ENCODE data around the gene ZNF391. TPM values are rescaled to one million over a fixed set of nuclear protein-coding genes. Genes with fewer than 3 reads are reported as not detected.

Gene ZNF391
- 0.47 and 1.5 TPM in 2 replicates for total RNA-seq (2014; rRNA removed; shearing (Covaris generic); ENCODE audit: low replicate concordance)

DNA sequence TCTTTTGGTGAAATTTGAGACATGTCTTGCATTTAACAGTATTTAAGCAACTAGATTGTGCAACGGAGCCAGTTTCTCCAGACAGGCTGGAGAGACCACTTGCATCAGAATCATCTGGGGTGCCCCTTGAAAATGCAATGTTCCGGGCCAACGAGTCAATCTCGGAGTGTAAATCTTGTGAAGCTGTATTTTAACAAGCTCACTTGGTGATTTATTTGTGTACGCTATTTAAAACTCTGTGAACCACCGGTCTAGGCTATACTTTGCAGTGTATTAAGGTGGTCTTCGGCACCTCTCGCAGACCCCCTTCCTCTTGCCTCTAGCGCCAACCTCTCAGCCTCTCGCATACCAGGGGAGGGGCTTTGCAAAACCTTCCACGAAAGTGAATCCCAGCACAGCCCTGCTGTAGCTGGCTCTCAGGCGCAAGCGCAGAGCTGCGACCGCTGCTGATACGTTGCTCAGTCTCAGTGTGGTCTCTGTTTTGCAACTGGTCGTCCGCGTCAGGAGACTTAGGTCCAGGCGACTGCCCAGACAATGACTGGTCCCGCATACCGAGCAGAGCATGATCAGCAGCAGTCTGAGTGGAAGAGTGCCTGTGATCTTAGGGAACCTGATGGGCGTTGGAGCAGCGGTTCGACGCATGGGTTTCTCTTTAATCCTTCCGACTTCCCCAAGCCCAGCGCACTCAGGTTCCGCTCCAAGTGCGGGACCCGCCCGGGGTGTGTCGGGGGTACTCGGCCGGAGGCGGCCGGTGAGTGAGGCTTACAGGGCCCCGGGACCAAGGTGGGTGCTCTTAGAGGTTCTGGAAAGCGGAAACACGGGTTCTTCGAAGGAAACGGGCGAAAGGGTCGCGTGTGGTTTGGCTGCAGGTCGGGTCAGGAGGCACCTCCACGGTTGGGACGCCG lies at the start of gene ZNF391:
ZNF391 (plus strand) TSS at position 467 of the 905 bp plus-strand sequence. CDS start 11,612 bp downstream, outside the sequence.
- H3K4me2 ChIP-seq (ENCODE audit: low read depth, low read length, poor library complexity, severe bottlenecking) = peak within 1 kb of the TSS; percentile 78
- H3K79me2 ChIP-seq (ENCODE audit: low read length) = no peaks in the 10 kb centered on the region
- peak within 1 kb of the TSS; percentile 96 for H2AFZ ChIP-seq (ENCODE audit: low read length)
- H3K36me3 ChIP-seq (ENCODE audit: insufficient read depth, low read length) = no peaks in the 10 kb centered on the region
- no peaks in the 10 kb centered on the region for H3K9me2 ChIP-seq (replicated peaks; ENCODE audit: insufficient read depth, low read length)
- H3K9ac ChIP-seq (ENCODE audit: low read length) = peak within 1 kb of the TSS; percentile 74
- H4K20me1 ChIP-seq (ENCODE audit: insufficient read depth, low read depth, low read length) = no peaks in the 10 kb centered on the region
- peaks cover 12% of the 10 kb centered on the region for H3K4me1 ChIP-seq (ENCODE audit: low read length)
- H3K4me3 ChIP-seq (ENCODE audit: low read length) = peak within 1 kb of the TSS; percentile 72
- H3K27me3 ChIP-seq (ENCODE audit: low read length) = no peaks in the 10 kb centered on the region
- peaks cover 3% of the 10 kb centered on the region for H3K9me3 ChIP-seq (ENCODE audit: low read length)
- DNase-seq = peak; percentile 82
- no peak within 1 kb of the TSS for H3K27ac ChIP-seq (ENCODE audit: low read length)

DNA sequence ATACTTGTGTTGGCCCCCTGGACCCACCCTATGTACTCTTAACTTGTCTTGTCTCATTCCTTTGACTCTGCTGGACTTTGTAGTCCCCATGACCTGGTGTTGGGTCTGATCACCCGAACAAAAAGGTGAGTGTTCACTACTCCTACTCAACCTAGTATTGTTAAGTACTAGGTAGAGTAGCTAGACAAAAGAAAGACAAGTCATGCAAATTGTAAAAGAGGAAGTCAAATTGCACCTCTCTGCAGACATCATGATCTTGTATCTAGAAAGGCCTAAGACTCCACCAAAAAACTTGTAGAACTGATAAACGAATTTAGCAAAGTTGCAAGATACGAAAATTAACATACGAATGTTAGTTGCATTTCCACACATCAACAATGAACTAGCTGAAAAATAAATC lies 35.7 kb upstream of the ZNF391 start:
- H3K4me1 ChIP-seq (ENCODE audit: low read length) = no peaks in the 10 kb centered on the region
- H2AFZ ChIP-seq (ENCODE audit: low read length) = no peak overlapping the region
- H4K20me1 ChIP-seq (ENCODE audit: insufficient read depth, low read depth, low read length) = no peaks in the 10 kb centered on the region
- no peaks in the 10 kb centered on the region for H3K27me3 ChIP-seq (ENCODE audit: low read length)
- H3K9me3 ChIP-seq (ENCODE audit: low read length) = peaks cover 1% of the 10 kb centered on the region; the same call in 1 of the 2 replicates
- no peaks in the 10 kb centered on the region for H3K79me2 ChIP-seq (ENCODE audit: low read length)
- H3K4me2 ChIP-seq (ENCODE audit: low read depth, low read length, poor library complexity, severe bottlenecking) = no peak overlapping the region
- no peak overlapping the region for H3K27ac ChIP-seq (ENCODE audit: low read length)
- no peak overlapping the region for H3K9ac ChIP-seq (ENCODE audit: low read length)
- no peak overlapping the region for H3K4me3 ChIP-seq (ENCODE audit: low read length)
- no peak for DNase-seq
- H3K36me3 ChIP-seq (ENCODE audit: insufficient read depth, low read length) = no peaks in the 10 kb centered on the region
- no peaks in the 10 kb centered on the region; the same call in 1 of the 2 replicates for H3K9me2 ChIP-seq (replicated peaks; ENCODE audit: insufficient read depth, low read length)

DNA sequence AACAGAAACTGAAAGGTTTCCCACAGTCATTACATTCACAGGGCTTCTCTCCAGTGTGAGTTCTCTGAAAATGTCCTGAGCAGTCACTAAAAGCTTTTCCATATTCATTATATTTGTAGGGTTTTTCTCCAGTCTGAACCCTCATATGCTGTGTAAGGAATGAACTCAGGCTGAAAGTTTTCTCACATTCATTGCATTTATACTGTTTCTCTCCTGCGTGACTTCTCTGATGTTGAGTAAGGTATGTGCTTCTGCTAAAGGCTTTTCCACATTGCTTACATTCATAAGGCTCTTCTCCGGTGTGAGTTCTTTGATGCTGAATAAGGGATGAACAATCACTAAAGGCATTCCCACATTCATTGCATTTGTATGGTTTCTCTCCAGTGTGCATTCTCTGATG lies 29.8 kb upstream of the ZNF391 start:
- Histone ChIP-seq H3K27ac (ENCODE audit: low read length) (no peak overlapping the region), H3K9me2 (replicated peaks; ENCODE audit: insufficient read depth, low read length) (no peaks in the 10 kb centered on the region), H2AFZ (ENCODE audit: low read length) (no peak overlapping the region), H3K36me3 (ENCODE audit: insufficient read depth, low read length) (no peaks in the 10 kb centered on the region), H3K79me2 (ENCODE audit: low read length) (no peaks in the 10 kb centered on the region), H4K20me1 (ENCODE audit: insufficient read depth, low read depth, low read length) (no peaks in the 10 kb centered on the region), H3K4me3 (ENCODE audit: low read length) (no peak overlapping the region), H3K4me1 (ENCODE audit: low read length) (no peaks in the 10 kb centered on the region), H3K4me2 (ENCODE audit: low read depth, low read length, poor library complexity, severe bottlenecking) (no peak overlapping the region), H3K9ac (ENCODE audit: low read length) (no peak overlapping the region), H3K27me3 (ENCODE audit: low read length) (peaks cover 3% of the 10 kb centered on the region; the same call in 1 of the 2 replicates), H3K9me3 (ENCODE audit: low read length) (peaks cover 37% of the 10 kb centered on the region)
- no peak for DNase-seq

DNA sequence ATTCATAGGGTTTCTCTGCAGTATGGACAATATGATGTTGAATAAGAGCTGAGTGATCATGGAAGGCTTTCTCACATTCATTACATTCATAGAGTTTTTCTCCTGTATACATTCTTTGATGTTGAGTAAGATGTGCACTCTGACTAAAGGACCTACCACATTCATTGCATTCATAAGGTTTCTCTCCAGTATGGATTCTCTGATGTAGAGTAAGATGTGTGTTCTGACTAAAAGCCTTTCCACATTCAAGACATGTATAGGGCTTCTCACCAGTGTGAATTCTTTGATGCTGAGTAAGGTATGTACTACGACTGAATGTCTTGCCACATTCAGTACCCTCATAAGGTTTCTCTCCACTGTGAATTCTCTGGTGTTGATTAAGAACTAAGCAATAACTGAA lies 29.3 kb upstream of the ZNF391 start:
- Histone ChIP-seq H2AFZ (ENCODE audit: low read length) (no peak overlapping the region), H3K4me3 (ENCODE audit: low read length) (no peak overlapping the region), H3K79me2 (ENCODE audit: low read length) (no peaks in the 10 kb centered on the region), H3K27me3 (ENCODE audit: low read length) (peaks cover 3% of the 10 kb centered on the region; the same call in 1 of the 2 replicates), H4K20me1 (ENCODE audit: insufficient read depth, low read depth, low read length) (no peaks in the 10 kb centered on the region), H3K9me2 (replicated peaks; ENCODE audit: insufficient read depth, low read length) (no peaks in the 10 kb centered on the region), H3K27ac (ENCODE audit: low read length) (no peak overlapping the region), H3K9ac (ENCODE audit: low read length) (no peak overlapping the region), H3K36me3 (ENCODE audit: insufficient read depth, low read length) (no peaks in the 10 kb centered on the region), H3K4me2 (ENCODE audit: low read depth, low read length, poor library complexity, severe bottlenecking) (no peak overlapping the region), H3K4me1 (ENCODE audit: low read length) (no peaks in the 10 kb centered on the region), H3K9me3 (ENCODE audit: low read length) (peaks cover 37% of the 10 kb centered on the region)
- DNase-seq = no peak

DNA sequence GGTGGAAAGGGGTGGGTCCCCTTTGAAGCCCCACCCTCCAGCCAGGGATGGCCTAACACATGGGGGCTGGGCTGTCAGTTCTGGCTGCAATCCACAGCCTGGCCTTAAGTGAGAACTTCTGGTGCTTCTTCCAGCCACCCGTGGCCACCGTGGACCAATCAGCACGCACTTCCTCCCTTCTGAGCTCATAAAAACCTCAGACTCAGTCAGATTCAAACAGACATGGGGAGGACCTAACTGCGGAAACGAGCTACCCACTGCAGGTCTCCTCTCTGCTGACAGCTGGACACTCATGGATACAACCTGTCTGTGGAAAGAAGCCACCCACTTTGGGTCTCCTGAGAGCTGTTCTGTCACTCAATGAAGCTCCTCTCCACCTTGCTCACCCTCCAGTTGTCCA lies 20.4 kb upstream of the ZNF391 start:
- Histone ChIP-seq H3K9me3 (ENCODE audit: low read length) (no peaks in the 10 kb centered on the region), H3K36me3 (ENCODE audit: insufficient read depth, low read length) (no peaks in the 10 kb centered on the region), H3K4me1 (ENCODE audit: low read length) (no peaks in the 10 kb centered on the region), H3K4me2 (ENCODE audit: low read depth, low read length, poor library complexity, severe bottlenecking) (no peak overlapping the region), H4K20me1 (ENCODE audit: insufficient read depth, low read depth, low read length) (no peaks in the 10 kb centered on the region), H3K79me2 (ENCODE audit: low read length) (no peaks in the 10 kb centered on the region), H2AFZ (ENCODE audit: low read length) (no peak overlapping the region), H3K4me3 (ENCODE audit: low read length) (no peak overlapping the region), H3K9ac (ENCODE audit: low read length) (no peak overlapping the region), H3K27me3 (ENCODE audit: low read length) (peaks cover under 1% of the 10 kb centered on the region; the same call in 1 of the 2 replicates), H3K27ac (ENCODE audit: low read length) (no peak overlapping the region), H3K9me2 (replicated peaks; ENCODE audit: insufficient read depth, low read length) (no peaks in the 10 kb centered on the region)
- no peak for DNase-seq

DNA sequence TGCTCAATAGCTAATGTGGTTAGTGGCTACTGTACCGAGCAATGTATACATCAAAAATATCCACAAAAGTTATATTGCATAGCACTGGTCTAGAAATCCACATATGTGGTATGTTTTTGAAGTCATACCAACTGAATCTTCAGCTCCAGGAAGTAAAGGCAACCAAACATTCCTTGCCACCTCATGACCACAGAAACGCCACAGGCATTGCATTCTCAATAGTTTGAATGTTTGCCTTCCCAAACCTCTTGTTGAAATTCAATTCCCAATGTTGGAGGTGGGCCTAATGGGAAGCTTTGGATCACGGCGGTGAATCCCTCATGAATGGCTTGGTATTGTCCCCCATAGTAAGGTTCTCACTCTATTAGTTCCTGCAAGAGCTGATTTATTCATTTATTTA lies 18.2 kb upstream of the ZNF391 start:
- H3K9me2 ChIP-seq (replicated peaks; ENCODE audit: insufficient read depth, low read length) = no peaks in the 10 kb centered on the region
- no peaks in the 10 kb centered on the region for H4K20me1 ChIP-seq (ENCODE audit: insufficient read depth, low read depth, low read length)
- no peaks in the 10 kb centered on the region for H3K4me1 ChIP-seq (ENCODE audit: low read length)
- DNase-seq = no peak
- H3K4me3 ChIP-seq (ENCODE audit: low read length) = no peak overlapping the region
- H3K9ac ChIP-seq (ENCODE audit: low read length) = no peak overlapping the region
- H3K9me3 ChIP-seq (ENCODE audit: low read length) = no peaks in the 10 kb centered on the region
- H3K4me2 ChIP-seq (ENCODE audit: low read depth, low read length, poor library complexity, severe bottlenecking) = no peak overlapping the region
- no peaks in the 10 kb centered on the region for H3K79me2 ChIP-seq (ENCODE audit: low read length)
- H3K27ac ChIP-seq (ENCODE audit: low read length) = no peak overlapping the region
- no peaks in the 10 kb centered on the region for H3K36me3 ChIP-seq (ENCODE audit: insufficient read depth, low read length)
- H2AFZ ChIP-seq (ENCODE audit: low read length) = no peak overlapping the region
- no peaks in the 10 kb centered on the region for H3K27me3 ChIP-seq (ENCODE audit: low read length)

DNA sequence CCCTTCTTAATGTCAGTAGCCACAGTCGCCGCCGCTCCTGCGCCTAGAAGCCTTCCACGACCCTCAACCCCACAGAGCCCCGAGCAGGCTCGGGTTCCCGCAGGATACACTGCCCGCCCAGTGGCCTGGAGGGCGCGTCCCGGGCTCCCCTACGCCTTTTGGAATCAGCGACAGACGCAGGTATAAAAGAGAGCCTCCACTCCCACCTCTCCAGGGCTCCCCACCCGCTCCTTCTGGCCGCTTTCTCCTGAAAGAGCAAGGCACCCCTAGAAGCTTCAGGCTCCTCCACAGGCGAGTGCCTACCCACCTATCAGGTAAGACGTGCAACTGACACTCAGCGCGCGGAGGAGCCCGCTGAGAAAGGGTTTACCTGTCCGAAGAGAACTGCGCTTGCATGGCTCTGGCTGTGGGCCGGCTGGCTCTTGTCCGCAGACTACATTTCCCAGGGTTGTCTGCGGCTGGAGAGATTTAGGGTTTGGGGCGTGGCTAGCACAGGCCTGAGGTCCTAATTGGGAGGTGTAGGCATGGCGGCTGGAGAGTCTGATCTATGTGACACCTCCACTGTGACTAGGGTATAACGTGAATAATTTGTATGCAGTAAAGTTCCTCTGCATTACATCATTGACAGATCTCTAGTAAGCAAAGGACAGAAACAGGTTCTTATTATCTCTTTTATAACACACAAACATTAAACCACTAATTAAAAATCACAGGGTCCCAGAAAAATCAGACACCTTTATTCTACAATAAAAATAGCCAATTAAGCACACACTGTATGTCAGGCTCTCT lies 13.5 kb upstream of the ZNF391 start:
- no peak overlapping the region for H3K4me3 ChIP-seq (ENCODE audit: low read length)
- no peak for DNase-seq
- H3K4me2 ChIP-seq (ENCODE audit: low read depth, low read length, poor library complexity, severe bottlenecking) = no peak overlapping the region
- H3K9ac ChIP-seq (ENCODE audit: low read length) = no peak overlapping the region
- H4K20me1 ChIP-seq (ENCODE audit: insufficient read depth, low read depth, low read length) = no peaks in the 10 kb centered on the region
- no peaks in the 10 kb centered on the region for H3K9me2 ChIP-seq (replicated peaks; ENCODE audit: insufficient read depth, low read length)
- H3K27me3 ChIP-seq (ENCODE audit: low read length) = no peaks in the 10 kb centered on the region
- H3K4me1 ChIP-seq (ENCODE audit: low read length) = no peaks in the 10 kb centered on the region
- H3K79me2 ChIP-seq (ENCODE audit: low read length) = no peaks in the 10 kb centered on the region
- no peak overlapping the region for H3K27ac ChIP-seq (ENCODE audit: low read length)
- no peaks in the 10 kb centered on the region for H3K36me3 ChIP-seq (ENCODE audit: insufficient read depth, low read length)
- H3K9me3 ChIP-seq (ENCODE audit: low read length) = no peaks in the 10 kb centered on the region
- H2AFZ ChIP-seq (ENCODE audit: low read length) = no peak overlapping the region

DNA sequence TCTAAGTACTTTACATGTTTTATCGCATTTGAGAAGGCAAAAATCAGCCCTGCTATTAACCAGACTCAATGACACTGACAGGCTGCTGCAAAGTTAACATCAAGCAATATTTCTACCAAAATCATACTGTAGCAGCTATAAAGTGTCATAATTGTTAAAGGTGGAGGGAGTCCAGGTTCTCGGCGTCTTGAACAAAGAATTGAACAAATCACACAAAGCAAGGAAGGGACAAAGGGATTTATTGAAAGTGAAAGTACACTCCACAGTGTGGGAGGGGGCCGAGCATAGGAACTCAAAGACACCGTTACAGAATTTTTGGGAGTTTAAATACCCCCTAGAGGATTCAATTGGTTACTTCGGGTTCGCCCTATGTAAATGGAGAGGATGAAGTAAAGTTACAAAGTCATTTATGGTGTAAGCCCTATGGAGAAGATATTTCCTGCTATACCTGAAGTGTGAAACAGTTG lies 12.9 kb upstream of the ZNF391 start:
- Histone ChIP-seq H3K4me3 (ENCODE audit: low read length) (no peak overlapping the region), H3K27ac (ENCODE audit: low read length) (no peak overlapping the region)

More for the DNA sequence above, 12.9 kb upstream of the ZNF391 start:
- Histone ChIP-seq H3K4me1 (ENCODE audit: low read length) (no peaks in the 10 kb centered on the region), H3K27me3 (ENCODE audit: low read length) (no peaks in the 10 kb centered on the region), H2AFZ (ENCODE audit: low read length) (no peak overlapping the region), H3K9me3 (ENCODE audit: low read length) (no peaks in the 10 kb centered on the region), H3K36me3 (ENCODE audit: insufficient read depth, low read length) (no peaks in the 10 kb centered on the region), H3K4me2 (ENCODE audit: low read depth, low read length, poor library complexity, severe bottlenecking) (no peak overlapping the region), H3K79me2 (ENCODE audit: low read length) (no peaks in the 10 kb centered on the region), H3K9me2 (replicated peaks; ENCODE audit: insufficient read depth, low read length) (no peaks in the 10 kb centered on the region), H4K20me1 (ENCODE audit: insufficient read depth, low read depth, low read length) (no peaks in the 10 kb centered on the region), H3K9ac (ENCODE audit: low read length) (no peak overlapping the region)
- no peak for DNase-seq

All from Karpas-422 (cell line).